Uterus (tissue), 4 donors: ENCODE measurements around the gene RAD51B. TPM values are rescaled to one million over a fixed set of nuclear protein-coding genes. Genes with fewer than 3 reads are reported as not detected.

Experiments used
- DNase-seq, 2 donors: peaks; one replicate each; pipeline ENCODE4 v3.0.0-alpha.2; 2019 to 2020
- H3K27ac ChIP-seq, 2 donors: fragments of 200-600 bp; sonication (generic); 1 replicate in 1 of 2; 2 replicates in 1 of 2; pipeline ENCODE4 v1.5.1; 2016 to 2018
- H3K27me3 ChIP-seq, 2 donors: fragments of 200-600 bp; sonication (generic); one replicate each; pipeline ENCODE4 v1.5.1; 2018 to 2019; ENCODE audit warnings: control low read depth in 1 of 2
- H3K36me3 ChIP-seq, 2 donors: fragments of 200-600 bp; sonication (generic); one replicate each; pipeline ENCODE4 v1.5.1; 2019; ENCODE audit warnings: control low read depth in 1 of 2
- H3K4me1 ChIP-seq, 2 donors: fragments of 200-600 bp; sonication (generic); one replicate each; pipeline ENCODE4 v1.5.1; 2018 to 2019; ENCODE audit warnings: control low read depth in 1 of 2
- H3K4me3 ChIP-seq, 2 donors: fragments of 200-600 bp; sonication (generic); 1 replicate in 1 of 2; 2 replicates in 1 of 2; pipeline ENCODE4 v1.5.1; 2018 to 2019; ENCODE audit warnings: mild to moderate bottlenecking in 1 of 2
- H3K9me3 ChIP-seq, 2 donors: fragments of 200-600 bp; sonication (generic); one replicate each; pipeline ENCODE4 v1.5.1; 2019; ENCODE audit warnings: control low read depth in 1 of 2
- CTCF ChIP-seq, 4 experiments: fragments of 200-600 bp in 2 of 4; fragments of 450-650 bp in 2 of 4; sonication (generic) in 2 of 4; IDR thresholded peaks; one replicate each; pipeline ENCODE4 v1.5.1; 2016 to 2019; ENCODE audit warnings: antibody characterized with exemption in 4 of 4, mild to moderate bottlenecking in 2 of 4, moderate library complexity in 1 of 4
- POLR2A ChIP-seq, 2 donors: fragments of 450-650 bp; IDR thresholded peaks; one replicate each; pipeline ENCODE4 v1.6.1; 2016; ENCODE audit warnings: antibody characterized with exemption in 2 of 2, mild to moderate bottlenecking in 1 of 2, moderate library complexity in 1 of 2
- intact Hi-C: fragments of 100-400 bp; cut with DNase I; formaldehyde crosslinking; loops from one replicate; pipeline ENCODE4 v1.15.1; 2023; ENCODE audit warnings: low total_unique reads
- total RNA-seq, 4 donors: library from RNA; depleted of rRNA in 3 of 4; stranded (reverse); fragments of >200 nt in 3 of 4; gene quantifications; one replicate each; pipeline versions ENCODE4 v1.1.0 to v1.2.4, GENCODE V29; 2014 to 2023
- donor health status: DM: yes; HTN: yes; CAD: no.

RAD51B gene
- total RNA-seq, 4 donors from 2014 or later, result 29.5 to 100.0 (median 70.3) TPM

GRCh38 chr14:68574906-68575305 lies 755.3 kb downstream of the RAD51B start:
- no peak for TF ChIP-seq CTCF (IDR thresholded peaks at IDR 0.05)
- no peak for TF ChIP-seq POLR2A (IDR thresholded peaks at IDR 0.05)
- Histone ChIP-seq H3K4me3 (no peak overlapping the region), H3K27me3 (no peaks in the 10 kb centered on the region), H3K4me1 (no peaks in the 10 kb centered on the region), H3K9me3 (no peaks in the 10 kb centered on the region), H3K27ac (peak overlapping the region in 1 of 2 donors; percentile 21), H3K36me3 (no peaks in the 10 kb centered on the region)
- intact Hi-C loops, result no loop called here
- DNase-seq, result no peak

- H3K27me3 ChIP-seq, result no peaks in the 10 kb centered on the region
- no peaks in the 10 kb centered on the region for H3K36me3 ChIP-seq
- DNase-seq, result no peak
- H3K4me1 ChIP-seq, result no peaks in the 10 kb centered on the region
- H3K27ac ChIP-seq, result peak overlapping the region in 1 of 2 donors; percentile 21
- no peak overlapping the region for H3K4me3 ChIP-seq
- H3K9me3 ChIP-seq, result no peaks in the 10 kb centered on the region
- TF ChIP-seq CTCF (IDR thresholded peaks at IDR 0.05), result no peak
- TF ChIP-seq POLR2A (IDR thresholded peaks at IDR 0.05), result no peak
- intact Hi-C loops, result no loop called here
These were observed 755.8 kb downstream of the RAD51B start for GRCh38 chr14:68575426-68575825.

GRCh38 chr14:68576031-68576430 lies 756.5 kb downstream of the RAD51B start:
- Histone ChIP-seq H3K27ac (no peak overlapping the region), H3K36me3 (no peaks in the 10 kb centered on the region), H3K9me3 (no peaks in the 10 kb centered on the region), H3K27me3 (no peaks in the 10 kb centered on the region), H3K4me3 (no peak overlapping the region), H3K4me1 (no peaks in the 10 kb centered on the region)
- intact Hi-C loops, result no loop called here
- TF ChIP-seq CTCF (IDR thresholded peaks at IDR 0.05), result no peak
- TF ChIP-seq POLR2A (IDR thresholded peaks at IDR 0.05), result no peak
- DNase-seq, result no peak

- TF ChIP-seq POLR2A (IDR thresholded peaks at IDR 0.05), result no peak
- TF ChIP-seq CTCF (IDR thresholded peaks at IDR 0.05), result no peak
- intact Hi-C loops, result no loop called here
- H3K27ac ChIP-seq, result no peak overlapping the region
- no peak for DNase-seq
- no peaks in the 10 kb centered on the region for H3K9me3 ChIP-seq
- H3K4me3 ChIP-seq, result no peak overlapping the region
- H3K4me1 ChIP-seq, result no peaks in the 10 kb centered on the region
- H3K27me3 ChIP-seq, result no peaks in the 10 kb centered on the region
- H3K36me3 ChIP-seq, result no peaks in the 10 kb centered on the region
These were observed 757.1 kb downstream of the RAD51B start for GRCh38 chr14:68576496-68577244.

- intact Hi-C loops, result no loop called here
- DNase-seq, result peak in 1 of 2 donors; percentile 65
- H3K4me1 ChIP-seq, result no peaks in the 10 kb centered on the region
- H3K9me3 ChIP-seq, result no peaks in the 10 kb centered on the region
- H3K36me3 ChIP-seq, result no peaks in the 10 kb centered on the region
- peak overlapping the region in 1 of 2 donors; percentile 24 for H3K27ac ChIP-seq
- TF ChIP-seq POLR2A (IDR thresholded peaks at IDR 0.05) (no peak), CTCF (IDR thresholded peaks at IDR 0.05) (no peak)
- H3K4me3 ChIP-seq, result no peak overlapping the region
- H3K27me3 ChIP-seq, result no peaks in the 10 kb centered on the region
These were observed 758.4 kb downstream of the RAD51B start for GRCh38 chr14:68577802-68578541.
